GM19324 (cell line): ENCODE results near the gene UBXN1.
"Not testable (repeated sequence)": the region's sequence is repeated elsewhere in the genome, so short reads cannot be mapped to it uniquely, and the experiment has no call there.

ENCODE experiments used
- ATAC-seq: cut with Tn5 transposase; IDR thresholded peaks from one replicate; pipeline ENCODE4 v1.9.1; 2021; ENCODE audit warnings: mild to moderate bottlenecking, moderate library complexity; ENCODE audit not compliant: unreplicated experiment, low FRiP score

Gene UBXN1

GRCh38 chr11:62676698-62677097, 2.2 kb downstream of the UBXN1 start:
- no peak for ATAC-seq

- ATAC-seq: not testable (repeated sequence)
Observed at GRCh38 chr11:62675415-62675814, 3.5 kb downstream of the UBXN1 start.

GRCh38 chr11:62673196-62673525, 5.7 kb downstream of the UBXN1 start:
- ATAC-seq: no peak

- peak; percentile 49 for ATAC-seq
Observed at GRCh38 chr11:62671608-62672389, 7.1 kb downstream of the UBXN1 start, which contains the start of the genes LBHD1 and UQCC3. TSS of gene LBHD1 (minus strand) at chr11:62672267. CDS start at chr11:62670031, 2,236 bp downstream. TSS of gene UQCC3 (plus strand) at chr11:62671673. CDS start at chr11:62671746, 73 bp downstream.

GRCh38 chr11:62671236-62671607, 7.7 kb downstream of the UBXN1 start:
- ATAC-seq: peak; percentile 13

- ATAC-seq: no peak
Observed at GRCh38 chr11:62669420-62670161, 9.3 kb downstream of the UBXN1 start.

GRCh38 chr11:62667460-62667859, 11.4 kb downstream of the UBXN1 start:
- no peak for ATAC-seq

GRCh38 chr11:62666259-62666926, 12.5 kb downstream of the UBXN1 start:
- ATAC-seq: no peak

- no peak for ATAC-seq
Observed at GRCh38 chr11:62665599-62666258, 13.1 kb downstream of the UBXN1 start.

- peak; percentile 90 for ATAC-seq
Observed at GRCh38 chr11:62665075-62665598, 13.7 kb downstream of the UBXN1 start, which contains the start of the genes C11orf98 and CSKMT. TSS of gene C11orf98 (minus strand) at chr11:62665210. CDS start at chr11:62665169, 41 bp downstream. TSS of gene CSKMT (plus strand) at chr11:62665312. CDS start at chr11:62665880, 568 bp downstream.

- no peak for ATAC-seq
Observed at GRCh38 chr11:62664405-62665074, 14.3 kb downstream of the UBXN1 start.

- ATAC-seq: no peak
Observed at GRCh38 chr11:62656796-62657429, 22.0 kb downstream of the UBXN1 start.

GRCh38 chr11:62654297-62654696, 24.6 kb downstream of the UBXN1 start:
- no peak for ATAC-seq

GRCh38 chr11:62652161-62653006, 26.5 kb downstream of the UBXN1 start:
- ATAC-seq: peak; percentile 19

GRCh38 chr11:62650283-62650682, 28.6 kb downstream of the UBXN1 start:
- not testable (repeated sequence) for ATAC-seq

GRCh38 chr11:62649486-62649885, 29.4 kb downstream of the UBXN1 start:
- ATAC-seq: no peak

- no peak for ATAC-seq
Observed at GRCh38 chr11:62648967-62649364, 29.9 kb downstream of the UBXN1 start.
